Activated CD4-positive, alpha-beta T cell treated with anti-CD3 and anti-CD28 coated beads, Interleukin-2, amount 50 U/mL, for 16 hours (primary cell): ENCODE results near the gene LIN9.
"Not testable (repeated sequence)": the region's sequence is repeated elsewhere in the genome, so short reads cannot be mapped to it uniquely, and the experiment has no call there.

Experiments used
- DNase-seq: peaks from one replicate; pipeline ENCODE4 v3.0.0-alpha.2; 2020

Gene LIN9

GRCh38 chr1:226209307-226210059, 99.5 kb downstream of the LIN9 start:
- no peak for DNase-seq

- DNase-seq, result no peak
These were observed 101.9 kb downstream of the LIN9 start for GRCh38 chr1:226207048-226207447.

DNA sequence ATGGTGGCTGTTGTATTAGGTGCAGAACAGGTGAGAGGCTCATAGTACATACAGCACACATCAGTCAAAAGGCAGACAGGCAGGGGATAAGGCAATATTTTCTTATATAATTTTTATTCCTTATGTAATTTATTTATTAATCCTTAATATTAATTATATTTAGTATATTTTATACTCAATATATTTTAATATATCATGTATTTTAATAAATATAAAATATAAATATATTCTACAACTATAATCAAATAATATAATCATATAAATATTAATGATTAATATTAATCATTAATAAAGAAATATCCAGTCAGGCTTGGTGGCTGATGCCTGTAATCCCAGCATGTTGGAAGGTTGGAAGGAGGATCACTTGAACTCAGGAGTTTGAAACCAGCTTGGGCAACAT, 104.8 kb downstream of the LIN9 start:
- DNase-seq, result no peak

DNA sequence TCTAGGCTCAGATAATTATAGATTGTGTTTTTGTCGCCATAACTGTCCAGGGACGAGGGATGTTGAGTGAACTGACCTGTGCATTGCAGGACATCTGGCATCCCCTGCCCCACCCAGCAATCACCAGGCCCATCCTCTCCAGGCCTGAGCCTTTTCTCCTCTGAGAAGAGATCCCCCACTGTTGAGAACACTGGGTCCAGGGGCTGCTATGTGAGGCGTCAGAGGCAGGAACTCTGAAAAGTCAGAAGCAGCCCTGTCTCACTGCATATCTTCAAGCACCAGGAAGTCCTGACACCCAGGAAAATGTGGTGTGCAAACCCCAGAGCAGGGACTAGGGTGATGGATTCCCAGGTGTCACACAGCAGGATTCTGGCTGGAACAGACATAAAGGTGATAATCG, 105.3 kb downstream of the LIN9 start:
- DNase-seq, result no peak

DNA sequence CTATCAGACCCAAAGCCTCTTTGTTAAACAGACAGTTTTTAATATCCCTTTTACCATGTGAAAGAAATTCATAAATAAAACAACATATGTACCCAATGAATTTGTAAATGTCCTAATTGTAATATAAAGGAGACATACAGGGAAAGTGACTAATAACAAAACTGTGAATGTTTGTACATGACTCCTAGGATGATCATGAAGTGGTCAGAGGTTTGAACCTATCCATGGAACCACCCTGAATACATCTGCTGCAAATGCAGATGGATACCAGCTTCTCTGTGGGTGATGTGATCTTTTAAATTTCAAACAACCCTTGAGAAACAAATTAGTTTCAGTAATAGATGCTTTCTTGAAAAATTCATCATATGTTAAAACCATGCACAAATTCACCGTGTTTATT, 105.7 kb downstream of the LIN9 start:
- peak; percentile 23 for DNase-seq

DNA sequence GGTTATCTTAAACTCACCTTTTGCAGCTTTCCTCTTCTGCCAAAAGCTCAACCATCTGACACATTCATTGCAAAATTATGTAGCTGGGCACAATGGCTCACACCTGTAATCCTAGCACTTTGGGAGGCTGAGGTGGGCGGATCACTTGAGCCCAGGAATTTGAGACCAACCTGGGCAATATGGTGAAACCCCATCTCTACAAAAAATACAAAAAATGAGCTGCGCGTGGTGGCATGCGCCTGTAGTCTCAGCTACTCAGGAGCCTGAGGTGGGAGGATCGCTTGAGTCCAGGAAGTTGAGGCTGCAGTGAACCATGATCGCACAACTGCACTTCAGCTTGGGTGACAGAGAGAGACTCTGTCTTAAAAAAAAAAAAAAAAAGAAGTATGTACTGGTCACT, 106.3 kb downstream of the LIN9 start:
- not testable (repeated sequence) for DNase-seq

- no peak for DNase-seq
These were observed 106.7 kb downstream of the LIN9 start for GRCh38 chr1:226202246-226202645.

GRCh38 chr1:226201029-226201593, 107.9 kb downstream of the LIN9 start:
- DNase-seq, result no peak

- no peak for DNase-seq
These were observed 109.0 kb downstream of the LIN9 start for GRCh38 chr1:226199971-226200370.

GRCh38 chr1:226195144-226195543, 113.8 kb downstream of the LIN9 start:
- DNase-seq, result no peak

DNA sequence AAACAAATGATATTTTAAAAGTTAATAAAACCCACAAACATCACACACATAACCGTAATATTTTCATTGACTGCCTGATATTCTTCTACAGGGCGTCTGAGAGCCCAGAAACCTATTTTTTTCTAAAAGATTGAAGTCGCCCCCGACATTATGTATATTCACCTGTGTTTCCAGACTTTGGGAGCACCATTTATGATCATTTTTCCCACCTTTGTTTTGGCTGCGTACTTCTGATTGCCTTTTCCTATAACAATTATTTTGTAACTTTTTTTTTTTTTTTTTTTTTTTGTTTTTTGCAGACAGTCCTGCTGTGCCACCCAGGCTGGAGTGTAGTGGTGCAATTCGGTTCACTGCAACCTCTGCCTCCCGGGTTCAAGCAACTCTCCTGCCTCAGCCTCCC, 121.6 kb downstream of the LIN9 start:
- no peak for DNase-seq

DNA sequence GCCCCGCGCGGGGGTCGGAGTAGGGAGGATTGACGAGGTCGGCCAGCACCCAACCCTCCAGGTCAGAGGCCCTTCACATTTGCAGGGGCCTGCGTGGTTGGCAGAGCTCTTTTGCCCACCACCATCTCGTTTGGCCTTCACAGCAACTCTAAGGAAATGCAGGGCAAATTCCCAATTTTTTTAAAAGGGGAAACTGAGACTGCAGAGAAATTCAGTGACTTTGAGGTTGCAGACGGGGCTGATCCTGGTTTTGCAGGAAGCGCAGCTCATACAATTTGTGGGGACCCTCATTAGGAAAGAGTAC, 122.0 kb downstream of the LIN9 start:
- DNase-seq, result no peak

GRCh38 chr1:226186124-226187018, 122.6 kb downstream of the LIN9 start, which contains the start of gene ACBD3:
TSS of gene ACBD3 (minus strand) at chr1:226186741. CDS start at chr1:226186675, 66 bp downstream.
- peak; percentile 88 for DNase-seq

DNA sequence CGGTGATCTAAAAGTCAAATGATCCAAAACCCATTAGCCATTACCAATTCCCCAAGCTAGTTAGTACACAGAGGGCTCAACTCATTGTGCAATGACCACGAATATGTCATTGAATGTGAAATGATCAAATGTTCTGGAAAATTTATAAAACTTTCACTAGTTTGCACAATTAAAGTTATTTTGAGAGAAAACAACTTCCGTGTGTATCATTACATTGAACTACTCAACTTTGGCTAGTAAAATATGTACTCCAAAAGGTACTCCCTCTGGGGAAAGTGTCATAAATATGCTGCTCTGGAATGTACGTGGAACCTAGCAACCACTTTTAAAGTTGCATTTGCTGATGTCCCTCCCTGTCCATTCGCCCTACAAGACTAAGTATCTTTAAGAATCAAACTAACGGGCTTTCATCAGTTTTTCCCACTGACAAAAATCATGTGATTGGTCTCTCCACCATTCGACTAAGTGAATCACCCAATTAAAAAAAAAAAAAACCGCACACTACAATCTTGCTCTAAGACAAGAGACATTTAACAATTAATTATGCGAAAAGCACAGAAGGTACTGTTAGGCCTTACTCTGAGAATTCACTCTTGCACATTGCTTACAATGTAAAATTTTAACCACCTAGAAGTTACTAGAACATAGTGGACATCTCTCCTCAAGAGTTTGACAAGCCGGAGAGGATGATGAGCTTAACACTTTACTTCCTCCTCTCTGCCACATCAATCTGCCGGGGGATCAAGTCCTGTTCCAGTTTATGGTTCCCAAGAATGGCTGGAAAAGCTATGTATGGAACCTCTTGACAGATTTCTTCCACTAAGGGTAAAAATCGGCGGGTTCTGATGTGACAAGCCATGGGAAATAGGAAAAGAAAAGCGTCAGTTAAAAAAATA, 123.6 kb downstream of the LIN9 start:
- DNase-seq, result no peak

- no peak for DNase-seq
These were observed 126.8 kb downstream of the LIN9 start for GRCh38 chr1:226181996-226182714.
